LNCaP clone FGC (cell line): ENCODE data around the gene AGBL4.

Experiments used
- DNase-seq: peaks from one replicate; pipeline ENCODE4 v3.0.0-alpha.2; 2011; ENCODE audit warnings: low read depth
- H3K4me3 ChIP-seq: 2 replicates; pipeline ENCODE4 v1.5.1; 2011; ENCODE audit warnings: mild to moderate bottlenecking, low read depth, low read length, control low read depth
- TF ChIP-seq, protein P1 (sequence below): IDR thresholded peaks from 2 replicates; pipeline ENCODE4 v1.5.1; 2012; ENCODE audit warnings: mild to moderate bottlenecking; ENCODE audit not compliant: control insufficient read depth, insufficient read depth; ENCODE audit errors: extremely low read depth

Gene AGBL4

DNA sequence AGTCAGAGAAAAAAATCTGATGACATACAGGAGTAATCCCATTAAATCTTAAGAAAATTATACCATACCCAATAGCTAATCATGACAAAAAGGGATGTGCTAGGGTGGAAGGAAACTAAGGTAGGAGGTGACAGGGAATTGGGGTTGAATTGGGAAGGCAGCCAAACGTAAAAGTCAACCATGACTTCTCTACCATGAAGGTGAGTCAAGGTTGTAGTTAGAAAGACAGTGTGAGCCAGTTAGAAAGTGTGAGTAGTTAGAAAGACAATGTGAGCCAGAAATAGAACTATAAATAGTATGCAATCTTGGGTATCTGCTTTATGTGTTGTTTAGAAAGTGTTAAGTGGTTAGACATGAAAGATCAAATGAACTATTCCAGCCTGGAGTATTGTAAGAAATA, 556.8 kb downstream of the AGBL4 start:
- no peak for DNase-seq
- TF ChIP-seq, protein P1, sequence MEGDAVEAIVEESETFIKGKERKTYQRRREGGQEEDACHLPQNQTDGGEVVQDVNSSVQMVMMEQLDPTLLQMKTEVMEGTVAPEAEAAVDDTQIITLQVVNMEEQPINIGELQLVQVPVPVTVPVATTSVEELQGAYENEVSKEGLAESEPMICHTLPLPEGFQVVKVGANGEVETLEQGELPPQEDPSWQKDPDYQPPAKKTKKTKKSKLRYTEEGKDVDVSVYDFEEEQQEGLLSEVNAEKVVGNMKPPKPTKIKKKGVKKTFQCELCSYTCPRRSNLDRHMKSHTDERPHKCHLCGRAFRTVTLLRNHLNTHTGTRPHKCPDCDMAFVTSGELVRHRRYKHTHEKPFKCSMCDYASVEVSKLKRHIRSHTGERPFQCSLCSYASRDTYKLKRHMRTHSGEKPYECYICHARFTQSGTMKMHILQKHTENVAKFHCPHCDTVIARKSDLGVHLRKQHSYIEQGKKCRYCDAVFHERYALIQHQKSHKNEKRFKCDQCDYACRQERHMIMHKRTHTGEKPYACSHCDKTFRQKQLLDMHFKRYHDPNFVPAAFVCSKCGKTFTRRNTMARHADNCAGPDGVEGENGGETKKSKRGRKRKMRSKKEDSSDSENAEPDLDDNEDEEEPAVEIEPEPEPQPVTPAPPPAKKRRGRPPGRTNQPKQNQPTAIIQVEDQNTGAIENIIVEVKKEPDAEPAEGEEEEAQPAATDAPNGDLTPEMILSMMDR = no peak
- no peak overlapping the region for H3K4me3 ChIP-seq

- H3K4me3 ChIP-seq = no peak overlapping the region
- TF ChIP-seq, protein P1 = no peak
- DNase-seq = no peak
Measured at GRCh38 chr1:49465486-49466185, 558.1 kb downstream of the AGBL4 start.

DNA sequence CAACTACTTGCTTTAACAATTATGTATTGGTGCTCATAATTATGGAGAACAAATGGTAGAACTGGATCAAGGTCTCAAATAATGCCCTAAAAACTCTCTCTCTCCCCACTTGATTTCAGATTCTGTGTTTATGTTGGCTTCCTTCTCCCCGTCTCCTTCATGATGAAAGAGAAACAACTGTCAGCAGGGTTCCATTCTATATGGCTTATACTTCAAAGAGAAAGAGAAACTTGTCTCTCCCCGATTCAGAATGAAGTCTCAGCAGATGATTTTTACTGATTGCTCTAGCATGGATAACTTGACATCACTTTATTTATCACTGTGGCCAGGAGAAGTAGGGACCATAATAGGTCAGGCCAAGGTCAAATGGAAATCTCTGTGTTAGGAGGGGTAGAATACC, 575.6 kb downstream of the AGBL4 start:
- TF ChIP-seq, protein P1 = no peak
- H3K4me3 ChIP-seq = no peak overlapping the region

GRCh38 chr1:49436865-49437264, 586.9 kb downstream of the AGBL4 start:
- TF ChIP-seq, protein P1 = no peak
- DNase-seq = no peak
- H3K4me3 ChIP-seq = no peak overlapping the region

More for the DNA sequence above, 575.6 kb downstream of the AGBL4 start:
- no peak for DNase-seq

GRCh38 chr1:49435291-49435690, 588.5 kb downstream of the AGBL4 start:
- TF ChIP-seq, protein P1 = no peak
- H3K4me3 ChIP-seq = no peak overlapping the region
- DNase-seq = no peak

DNA sequence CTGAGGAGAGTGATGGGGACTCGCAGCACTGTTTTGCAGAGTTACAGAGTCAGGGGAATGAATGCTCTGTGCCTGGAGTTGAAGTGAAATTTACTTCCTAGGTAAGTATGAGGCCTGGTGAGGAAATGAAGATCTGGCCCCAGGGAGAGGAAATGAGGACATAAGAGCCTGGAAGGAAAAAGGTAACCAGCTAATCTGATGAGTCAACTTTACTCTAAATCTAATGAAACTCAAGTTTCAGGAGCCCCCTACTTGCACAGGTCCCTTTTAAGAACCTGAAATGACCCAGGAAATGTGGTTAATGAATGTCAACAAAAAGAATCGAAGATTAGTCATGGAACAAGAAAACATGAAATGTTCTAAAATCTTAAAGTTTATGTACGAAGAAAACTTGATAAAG, 599.0 kb downstream of the AGBL4 start:
- no peak for DNase-seq
- H3K4me3 ChIP-seq = no peak overlapping the region
- TF ChIP-seq, protein P1 = no peak

- no peak overlapping the region for H3K4me3 ChIP-seq
- TF ChIP-seq, protein P1 = no peak
- no peak for DNase-seq
Measured at GRCh38 chr1:49416758-49417157, 607.0 kb downstream of the AGBL4 start.
